Right hindlimb (tissue), 1 donor: ENCODE results near the gene ASTN2.
"Not testable (repeated sequence)": the region's sequence is repeated elsewhere in the genome, so short reads cannot be mapped to it uniquely, and the experiment has no call there.

Source experiments
- DNase-seq: peaks from one replicate; pipeline ENCODE4 v3.0.0-alpha.2; 2018

The ASTN2 gene

DNA sequence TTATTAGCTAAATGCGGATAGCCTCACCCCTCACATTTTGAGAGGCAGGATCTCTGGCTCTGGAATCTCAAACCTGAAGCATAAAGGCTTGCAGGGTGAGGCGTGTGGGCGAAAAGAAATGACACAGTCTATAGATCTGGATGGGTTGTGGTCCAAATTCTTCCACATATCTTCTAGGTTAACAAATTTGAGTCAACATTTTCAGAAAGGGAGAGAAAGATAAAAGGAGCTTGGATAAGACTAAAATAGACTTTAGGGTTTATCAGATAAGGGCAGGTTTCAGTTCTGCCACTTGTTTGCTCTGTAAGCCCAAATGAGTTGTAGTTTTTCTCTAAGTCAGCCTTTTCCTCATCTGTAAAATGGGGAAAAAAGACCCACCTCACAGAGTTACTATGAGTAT is 506.9 kb downstream of the ASTN2 start:
- DNase-seq: no peak

DNA sequence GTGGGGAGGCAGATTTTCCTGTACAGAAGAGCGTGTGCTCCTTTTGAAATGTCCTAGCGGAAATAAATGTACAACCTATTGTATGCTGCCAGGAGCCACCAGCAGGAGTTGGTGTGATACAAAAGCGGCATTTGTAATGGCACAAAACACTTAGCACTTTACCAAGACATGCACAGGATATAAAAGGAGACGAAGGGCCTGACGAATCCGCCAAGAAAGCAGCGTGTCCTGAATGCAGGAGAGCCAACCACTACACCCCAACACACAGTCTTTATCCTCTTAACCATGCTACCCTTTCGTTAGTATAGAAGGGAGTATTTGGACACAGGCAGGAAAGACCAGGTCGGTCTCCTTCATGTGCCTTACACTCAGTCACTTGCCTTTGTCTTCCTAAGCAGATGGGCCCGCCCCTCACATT is 509.7 kb downstream of the ASTN2 start:
- no peak for DNase-seq

DNA sequence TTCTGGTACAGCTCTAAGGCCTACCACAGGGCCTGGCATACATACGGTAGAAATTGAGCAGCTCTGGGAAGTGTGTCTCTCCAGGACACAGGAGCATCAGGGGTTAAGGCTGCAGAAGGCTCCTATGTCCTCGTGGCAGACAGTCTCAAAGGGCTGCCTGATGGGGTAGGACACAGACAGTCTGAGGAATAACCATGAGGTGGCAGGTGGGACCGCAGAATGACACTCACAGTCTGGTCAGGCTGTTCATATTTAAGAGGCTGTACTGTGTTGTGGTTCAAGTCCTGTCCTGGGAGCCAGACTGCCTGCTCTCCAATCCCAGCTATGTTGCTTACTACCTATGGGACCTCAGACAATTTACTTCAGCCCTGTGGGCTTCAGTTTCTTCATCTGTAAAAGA is 510.7 kb downstream of the ASTN2 start:
- DNase-seq: no peak

DNA sequence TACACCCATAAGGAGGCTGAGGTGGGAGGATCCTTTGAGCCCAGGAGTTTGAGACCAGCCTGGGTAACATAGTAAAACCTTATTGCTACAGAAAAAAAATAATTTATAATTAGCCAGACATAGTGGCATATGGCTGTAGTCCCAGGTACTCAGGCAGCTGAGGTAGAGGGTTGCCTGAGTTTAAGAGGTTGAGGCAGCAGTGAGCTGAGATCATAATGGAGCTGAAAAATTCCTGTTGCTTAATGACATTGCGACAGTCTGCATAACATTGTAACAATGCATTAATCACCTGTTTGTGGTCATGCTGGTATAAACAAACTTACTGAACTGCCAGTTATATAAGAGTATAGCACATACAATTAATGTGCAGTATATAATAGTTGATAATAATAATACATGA is 513.6 kb downstream of the ASTN2 start:
- no peak for DNase-seq

DNA sequence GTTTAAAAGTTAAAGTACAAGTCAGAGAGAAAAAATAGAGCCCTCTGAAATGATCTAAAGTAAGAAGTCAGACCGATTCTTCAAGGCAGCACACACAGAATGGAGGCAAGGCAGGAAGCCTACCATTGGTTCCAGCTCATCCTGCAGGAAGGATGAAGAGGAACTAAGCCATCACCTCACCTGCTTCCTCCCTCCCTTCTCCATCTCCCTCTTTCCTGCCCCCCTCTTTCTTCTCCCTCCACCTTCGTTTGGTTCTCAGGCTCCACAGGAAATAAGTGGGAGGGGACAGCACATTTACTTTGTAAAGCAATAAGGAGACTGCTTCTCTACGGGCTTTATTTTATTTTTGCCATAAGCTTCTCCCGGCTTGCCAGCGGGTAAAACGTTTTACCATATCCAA is 514.3 kb downstream of the ASTN2 start:
- no peak for DNase-seq

DNA sequence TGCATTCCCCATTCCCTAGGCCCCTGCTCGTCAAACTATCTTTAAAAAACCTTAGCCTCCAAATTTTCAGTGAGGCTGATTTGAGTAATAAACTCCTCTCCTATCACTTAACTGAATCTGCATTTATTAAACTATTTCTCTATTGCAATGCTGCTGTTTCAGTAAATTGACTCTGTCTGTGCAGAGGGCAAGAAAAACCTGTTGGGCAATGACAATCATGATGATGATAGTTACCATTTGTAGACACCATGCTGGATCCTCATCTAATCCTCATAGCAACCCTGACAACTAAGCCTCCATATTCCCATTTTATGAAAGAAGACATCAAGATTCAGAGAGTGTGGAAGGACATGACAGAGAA is 514.9 kb downstream of the ASTN2 start:
- DNase-seq: no peak

DNA sequence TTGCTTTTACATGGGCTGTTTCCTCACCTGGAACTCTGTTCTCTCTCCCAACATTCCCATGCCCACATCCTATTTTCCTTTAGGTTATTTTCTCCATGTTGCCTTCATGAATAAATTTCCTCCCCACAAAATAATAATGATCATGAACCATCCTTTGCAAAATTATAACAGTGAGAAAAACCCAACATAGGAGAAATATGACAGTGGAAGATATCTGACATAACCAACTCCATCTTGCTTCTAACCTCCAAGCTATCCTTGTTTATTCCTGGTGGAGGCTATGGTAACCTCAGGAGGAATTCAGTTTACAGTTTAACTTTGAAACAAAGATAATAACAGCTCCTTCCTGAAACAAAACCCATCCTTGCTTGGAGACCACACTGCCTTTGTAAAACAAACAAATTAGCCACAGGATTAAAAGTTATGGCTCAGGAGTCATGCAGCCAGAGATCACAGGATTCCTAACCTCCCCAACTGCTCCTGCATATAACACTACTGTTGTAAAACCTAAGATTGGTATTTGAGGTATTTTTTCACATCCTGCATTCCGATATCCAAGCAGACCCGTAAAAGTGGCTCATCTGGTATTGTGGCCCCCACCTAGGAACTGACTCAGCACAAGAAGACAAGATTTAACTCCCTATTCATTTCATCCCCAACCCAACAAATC is 515.4 kb downstream of the ASTN2 start:
- no peak for DNase-seq

DNA sequence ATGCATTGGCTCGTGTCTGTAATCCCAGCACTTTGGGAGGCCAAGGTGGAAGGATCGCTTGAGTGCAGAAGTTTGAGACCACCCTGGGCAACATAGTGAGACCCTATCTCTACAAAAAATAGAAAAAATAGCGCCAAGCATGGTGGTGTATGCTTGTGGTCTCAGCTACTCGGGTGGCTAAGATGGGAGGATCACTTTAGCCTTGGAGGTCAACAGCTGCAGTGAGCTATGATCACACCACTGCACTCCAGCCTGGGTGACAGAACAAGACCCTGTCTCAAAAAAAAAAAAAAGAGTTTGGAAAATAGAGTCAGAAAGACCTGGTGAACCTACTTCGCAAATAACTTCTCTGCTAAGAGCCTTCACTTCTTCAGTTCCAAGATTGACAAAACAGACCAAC is 516.7 kb downstream of the ASTN2 start:
- DNase-seq: not testable (repeated sequence)

DNA sequence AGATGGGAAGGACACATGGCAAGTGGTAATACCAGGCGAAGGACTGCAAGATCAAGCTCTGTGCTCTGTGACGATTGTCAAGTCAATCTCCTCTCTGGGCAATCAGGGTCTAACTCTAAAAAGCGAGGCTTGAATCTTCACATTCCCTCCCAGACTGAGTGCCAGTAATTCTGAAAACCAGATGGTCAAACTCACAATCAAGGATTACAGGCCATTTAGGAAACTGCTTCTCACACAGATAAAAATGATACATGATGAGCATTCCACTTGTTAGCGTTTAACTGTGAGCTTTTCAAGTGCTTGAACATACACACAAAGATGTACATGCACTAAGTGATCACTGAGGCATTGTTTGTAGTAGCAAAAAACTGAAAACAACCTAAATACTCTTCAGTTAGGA is 517.7 kb downstream of the ASTN2 start:
- DNase-seq: no peak

DNA sequence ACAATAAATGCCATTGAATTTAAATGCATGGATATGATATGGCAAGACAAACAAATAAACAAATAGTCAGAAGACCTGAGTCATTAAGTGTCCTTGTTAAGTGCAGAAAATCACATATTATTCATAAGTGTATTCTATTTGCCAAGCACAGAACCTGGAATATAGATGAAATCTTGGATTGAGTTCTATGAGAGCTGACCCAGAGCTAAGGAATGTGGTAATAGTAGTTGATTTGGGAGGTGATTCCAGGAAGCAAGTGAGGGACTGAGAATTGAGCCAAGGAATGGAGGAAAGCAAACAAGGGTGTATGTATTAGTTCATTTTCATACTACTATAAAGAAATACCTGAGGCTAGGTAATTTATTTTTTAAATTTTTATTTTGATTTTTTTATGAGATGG is 518.9 kb downstream of the ASTN2 start:
- DNase-seq: no peak

DNA sequence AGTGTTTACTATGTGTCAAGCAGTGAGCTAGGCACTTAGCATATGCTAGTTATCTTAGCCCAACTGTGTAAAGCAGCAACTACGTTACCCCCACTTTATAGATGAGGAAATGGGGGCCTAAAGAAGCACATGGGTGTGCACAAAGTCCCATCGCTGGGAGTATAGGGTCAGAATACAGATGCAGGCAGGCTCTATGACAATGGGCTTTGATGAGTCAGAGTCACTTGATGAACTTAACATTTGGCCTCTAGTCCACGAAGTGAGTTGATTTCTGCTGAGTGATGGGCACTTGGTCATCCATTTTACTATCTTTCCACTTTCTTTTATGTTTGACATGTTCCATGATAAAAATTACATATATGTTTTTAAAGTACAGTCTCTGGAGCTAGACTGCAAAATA is 523.4 kb downstream of the ASTN2 start:
- no peak for DNase-seq

DNA sequence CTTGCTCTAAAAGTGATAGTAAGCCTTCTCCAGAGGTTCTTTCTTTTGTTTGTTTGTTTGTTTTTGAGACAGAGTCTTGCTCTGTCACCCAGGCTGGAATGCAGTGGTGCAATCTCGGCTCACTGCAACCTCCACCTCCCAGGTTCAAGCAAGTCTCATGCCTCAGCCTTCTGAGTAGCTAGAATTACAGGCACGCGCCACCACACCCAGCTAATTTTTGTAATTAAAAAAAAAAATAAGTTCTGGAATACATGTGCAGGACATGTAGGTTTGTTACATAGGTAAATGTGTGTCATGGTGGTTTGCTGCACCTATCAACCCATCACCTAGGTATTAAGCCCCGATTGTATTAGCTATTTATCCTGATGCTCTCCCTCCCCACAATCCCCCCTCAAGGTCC is 526.4 kb downstream of the ASTN2 start:
- DNase-seq: not testable (repeated sequence)

DNA sequence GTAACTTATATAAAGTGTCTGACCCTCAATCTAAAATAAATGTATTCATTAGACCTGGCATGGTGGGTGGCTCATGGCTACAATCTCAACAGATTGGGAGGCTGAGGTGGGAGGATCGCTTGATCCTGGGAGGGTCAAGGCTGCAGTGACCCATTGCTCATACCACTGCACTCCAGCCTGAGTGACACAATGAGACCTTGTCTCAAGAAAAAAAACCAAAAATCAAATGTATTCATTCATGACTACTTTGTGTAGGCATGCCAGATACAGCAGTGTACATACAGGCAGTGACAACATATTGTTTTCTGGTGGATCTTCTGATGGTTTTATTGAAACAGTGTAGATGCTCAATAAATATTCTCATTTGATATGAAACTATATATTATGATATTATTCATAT is 526.8 kb downstream of the ASTN2 start:
- no peak for DNase-seq

DNA sequence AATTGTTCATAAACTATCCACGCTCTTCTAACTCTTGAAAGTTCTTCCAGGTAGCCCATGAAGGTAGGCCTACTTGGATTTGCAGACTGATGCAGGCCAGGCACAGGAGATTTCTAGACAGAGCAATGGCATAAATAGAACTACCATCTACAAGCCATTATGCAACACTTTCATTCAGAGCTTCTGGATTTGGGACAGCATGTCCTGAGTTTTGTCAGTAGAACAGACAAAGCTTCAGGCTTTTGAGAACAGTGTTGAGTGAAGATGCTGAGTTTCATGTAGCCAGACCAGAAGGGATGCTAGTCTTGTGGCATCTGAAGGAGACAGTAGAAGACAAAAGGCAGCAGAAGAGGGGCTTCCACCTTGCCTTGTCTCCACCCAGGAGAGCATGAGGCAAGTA is 531.2 kb downstream of the ASTN2 start:
- no peak for DNase-seq

DNA sequence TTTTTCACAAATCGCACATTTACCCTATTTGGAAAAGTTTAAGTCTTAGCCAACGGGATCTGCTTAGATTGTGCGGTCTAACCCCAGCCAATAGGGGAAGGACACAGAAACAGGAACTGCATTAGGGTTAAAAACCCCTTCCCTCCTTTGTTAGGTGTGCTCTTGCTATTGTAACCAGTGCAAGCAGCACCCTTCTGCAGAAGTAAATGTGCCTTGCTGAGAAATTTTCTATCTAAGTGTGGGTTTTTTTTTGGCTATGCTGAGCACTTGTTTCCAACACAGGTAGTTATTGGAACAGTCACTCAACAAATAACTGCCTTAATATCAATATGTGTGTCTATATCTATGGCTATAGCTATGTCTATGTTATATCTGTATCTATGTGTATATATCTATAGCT is 537.8 kb downstream of the ASTN2 start:
- DNase-seq: no peak

DNA sequence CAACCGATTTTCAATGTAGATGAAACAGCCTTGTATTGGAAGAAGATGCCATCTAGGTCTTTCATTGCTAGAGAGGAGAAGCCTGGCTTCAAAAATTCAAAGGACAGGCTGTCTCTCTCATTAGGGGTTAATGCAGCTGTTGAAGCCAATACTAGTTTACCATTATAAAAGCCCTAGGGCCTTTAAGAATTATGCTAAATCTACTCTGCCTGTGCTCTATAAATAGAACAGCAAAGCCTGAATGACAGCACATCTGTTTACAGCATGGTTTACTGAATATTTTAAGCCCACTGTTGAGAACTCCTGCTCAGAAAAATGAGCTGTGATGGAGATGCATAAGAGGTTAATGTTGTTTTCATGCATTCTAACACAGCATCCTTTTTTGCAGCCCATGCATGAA is 539.3 kb downstream of the ASTN2 start:
- DNase-seq: no peak

DNA sequence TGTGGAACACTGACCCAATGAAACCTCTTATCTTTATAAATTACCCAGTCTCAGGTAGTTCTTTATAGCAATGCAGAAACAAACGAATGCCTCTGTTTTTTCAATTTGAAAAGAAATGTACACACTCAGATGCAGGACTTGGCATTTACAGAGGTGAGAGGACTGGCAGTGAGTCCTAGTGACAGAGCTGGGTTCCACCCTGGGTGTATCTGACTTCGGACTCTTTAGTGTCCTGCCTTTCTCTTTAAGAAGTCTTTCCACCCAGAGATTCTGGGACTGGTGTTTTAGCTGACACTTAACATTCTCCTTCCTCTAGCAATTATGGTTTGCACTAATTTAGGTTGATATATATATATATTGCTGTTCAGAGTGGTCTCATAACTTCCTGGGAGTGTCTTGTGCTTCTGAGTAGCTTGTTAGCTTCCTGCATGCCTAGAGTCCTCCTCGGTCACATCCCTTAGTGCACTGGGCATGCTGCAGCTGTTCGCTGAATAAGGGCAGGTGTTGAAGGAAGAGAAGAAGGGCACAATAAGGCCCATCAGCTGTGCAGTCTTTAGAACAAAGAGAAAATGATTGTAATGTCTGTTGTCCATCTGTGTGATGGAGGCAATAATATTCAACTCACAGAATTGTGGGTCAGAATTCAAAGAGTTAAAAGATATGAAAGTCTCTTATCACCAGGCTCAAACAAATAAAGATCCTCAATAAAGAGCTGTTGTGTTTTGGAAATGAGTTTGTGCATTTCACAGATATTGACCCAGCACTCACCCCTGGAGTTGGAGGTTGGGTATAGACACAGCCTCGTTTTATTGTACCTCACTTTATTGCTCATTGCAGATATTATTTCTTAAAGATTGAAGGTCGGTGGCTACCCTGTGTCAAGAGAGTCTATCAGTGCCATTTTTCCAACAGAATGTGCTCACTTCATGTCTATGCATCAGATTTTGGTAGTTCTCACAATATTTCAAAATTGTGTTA is 540.6 kb downstream of the ASTN2 start:
- no peak for DNase-seq

DNA sequence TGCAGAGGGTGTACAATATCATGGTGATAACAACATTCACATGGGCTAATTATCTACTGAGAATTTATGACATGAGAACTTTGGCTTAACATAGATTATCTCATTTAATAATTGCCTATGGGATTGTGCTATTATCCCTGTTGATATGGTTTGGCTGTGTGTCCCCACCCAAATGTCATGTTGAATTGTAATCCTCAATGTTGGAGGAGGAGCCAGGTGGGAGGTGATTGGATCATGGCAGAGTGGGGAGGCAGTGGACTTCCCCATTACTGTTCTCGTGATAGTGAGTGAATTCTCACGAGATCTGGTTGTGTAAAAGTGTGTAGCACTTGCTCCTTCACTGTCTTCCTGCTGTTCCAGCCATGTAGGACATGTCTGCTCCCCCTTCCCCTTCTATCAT is 541.4 kb downstream of the ASTN2 start:
- DNase-seq: no peak

DNA sequence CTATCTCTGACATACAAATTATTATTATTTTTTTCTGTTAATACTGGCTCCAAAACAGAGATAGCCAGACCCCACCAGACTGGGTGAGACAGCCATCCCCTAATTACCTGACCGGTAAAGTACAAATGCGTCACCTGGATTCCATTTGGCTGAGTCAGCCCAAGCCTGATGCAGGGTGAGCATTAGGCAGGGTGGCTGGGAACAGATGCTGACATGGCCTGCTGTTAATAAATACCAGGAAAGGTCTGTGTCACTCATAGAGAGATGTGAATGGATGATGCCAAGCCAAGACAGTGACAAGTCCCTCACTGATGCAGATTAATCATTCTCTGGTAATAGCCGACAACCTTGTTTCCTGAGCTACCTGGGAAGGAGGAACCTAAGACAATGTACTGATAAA is 544.3 kb downstream of the ASTN2 start:
- no peak for DNase-seq

DNA sequence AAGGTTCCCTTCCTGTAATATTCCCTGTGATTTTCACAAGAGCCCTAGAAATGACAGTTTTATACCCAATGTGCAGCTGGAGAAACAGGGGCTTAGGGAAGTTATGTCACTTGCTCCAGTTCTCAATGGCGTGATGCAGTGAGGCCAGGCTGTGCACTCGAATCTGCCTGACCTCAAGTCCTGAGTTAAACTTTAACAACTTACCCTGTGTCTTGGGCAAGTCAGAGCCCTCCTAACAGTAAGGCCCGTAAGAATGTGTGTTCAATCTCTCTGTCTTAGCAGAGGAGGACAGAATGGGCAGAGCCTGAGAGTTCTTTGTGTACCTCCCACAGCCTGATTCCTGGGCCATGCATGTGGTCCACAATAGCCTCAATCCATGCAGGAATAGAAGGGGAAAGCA is 546.7 kb downstream of the ASTN2 start:
- DNase-seq: no peak

DNA sequence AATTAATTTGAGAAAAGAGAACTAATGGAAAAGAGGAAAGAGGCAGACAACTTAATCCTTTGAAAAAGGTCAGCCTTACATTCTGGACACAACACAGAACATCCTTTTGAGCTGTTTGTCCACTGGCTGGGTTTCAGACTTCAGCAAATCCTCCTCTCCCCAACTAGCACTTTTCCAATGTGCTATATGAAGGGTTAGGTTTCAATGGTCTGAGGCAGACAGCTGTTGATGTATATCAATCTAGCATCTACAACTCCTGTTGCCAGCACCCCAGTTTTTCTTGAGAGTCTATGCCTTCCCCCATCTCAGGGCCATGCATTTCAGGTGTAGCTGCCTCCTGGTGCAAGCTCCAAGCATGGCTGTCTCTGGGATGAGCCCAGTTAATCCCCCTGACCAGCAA is 553.5 kb downstream of the ASTN2 start:
- DNase-seq: no peak

DNA sequence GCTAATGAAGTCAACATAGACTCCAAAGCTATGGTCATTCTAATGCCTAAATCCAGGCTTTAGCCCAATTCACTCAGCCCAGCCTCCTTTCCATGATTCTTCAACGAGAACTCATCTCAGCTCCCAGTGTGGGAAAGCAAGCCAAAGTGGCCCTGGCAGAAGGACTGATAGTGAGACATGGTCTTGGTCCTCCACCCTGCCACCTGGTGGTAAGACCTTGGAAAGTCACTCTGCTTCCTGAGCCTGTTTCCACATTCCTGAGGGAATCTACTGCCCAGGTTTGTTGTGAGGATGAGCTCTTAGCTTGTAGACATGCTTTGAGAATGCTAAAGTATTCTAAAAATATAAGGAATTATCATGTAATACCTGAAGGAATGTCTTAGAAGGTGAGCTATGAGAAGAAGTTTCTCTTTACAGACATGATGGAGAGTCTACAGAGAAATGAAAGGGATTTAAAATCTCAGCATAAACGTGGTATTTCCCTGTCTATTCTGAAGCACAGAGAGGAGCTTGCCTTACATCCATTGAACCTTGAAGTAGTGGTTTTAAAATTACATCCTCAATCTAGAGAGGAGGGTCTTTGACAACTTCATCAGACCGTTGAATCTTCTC is 554.2 kb downstream of the ASTN2 start:
- peak; percentile 53 for DNase-seq

DNA sequence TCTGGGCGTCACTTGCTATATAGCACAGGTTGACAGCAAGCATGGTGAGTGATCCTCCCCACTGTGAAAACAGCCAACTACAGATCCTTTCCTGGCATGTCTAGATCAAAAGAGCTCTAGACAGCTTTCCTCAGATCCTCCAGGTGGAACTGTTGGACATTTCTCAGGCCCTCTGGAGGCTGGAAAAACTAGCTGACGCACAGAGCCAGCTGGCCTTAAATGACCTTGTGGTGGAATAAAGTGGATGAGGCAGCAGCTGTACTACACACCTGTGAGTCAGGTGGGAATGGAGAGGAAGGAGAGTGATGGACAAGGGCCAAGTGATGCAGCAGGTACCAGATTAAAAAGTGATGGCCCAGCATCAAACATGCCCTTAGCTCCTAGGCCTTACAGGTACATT is 555.1 kb downstream of the ASTN2 start:
- DNase-seq: no peak

DNA sequence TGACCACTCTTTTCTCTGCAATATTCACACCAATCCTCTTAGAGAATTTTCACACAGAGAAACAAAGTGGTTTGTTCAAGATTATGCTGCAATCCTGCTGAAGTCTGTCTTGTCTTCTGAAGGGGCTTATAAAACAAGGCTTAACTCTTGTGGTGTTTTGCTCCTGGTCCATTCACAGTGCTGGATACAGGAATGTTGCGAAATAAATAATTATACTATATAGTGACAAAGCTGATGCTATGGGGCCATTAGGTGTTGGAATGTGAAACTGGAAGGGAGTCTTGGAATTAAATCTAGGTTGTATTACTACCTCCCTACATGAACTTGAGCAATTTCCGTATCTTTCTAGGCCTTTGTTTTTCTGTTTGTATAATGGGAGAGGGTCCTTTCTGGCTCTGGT is 557.5 kb downstream of the ASTN2 start:
- DNase-seq: no peak
